HepG2 (cell line): ENCODE data around the gene IL32. TPM values are rescaled to one million over a fixed set of nuclear protein-coding genes. Genes with fewer than 3 reads are reported as not detected.

ENCODE experiments used
- FOXA3 ChIP-seq: IDR thresholded peaks from 2 replicates; pipeline ENCODE4 v1.6.1; 2016; ENCODE audit warnings: missing genetic modification reagents, missing compliant biosample characterization
- HNRNPK ChIP-seq: fragments of 200-400 bp; formaldehyde crosslinking; IDR thresholded peaks from 2 replicates; pipeline ENCODE4 v1.6.1; 2018; ENCODE audit warnings: low read length, low read depth, moderate library complexity, mild to moderate bottlenecking; ENCODE audit not compliant: poor library complexity, severe bottlenecking
- KDM4B ChIP-seq: sonication (generic); formaldehyde crosslinking; IDR thresholded peaks from 2 replicates; pipeline ENCODE4 v1.4.0; 2020; ENCODE audit warnings: missing genetic modification reagents
- LBX2 ChIP-seq: sonication (generic); formaldehyde crosslinking; IDR thresholded peaks from 2 replicates; pipeline ENCODE4 v1.5.0; 2020; ENCODE audit warnings: missing genetic modification reagents, mild to moderate bottlenecking, borderline replicate concordance
- MAFG ChIP-seq: sonication (generic); formaldehyde crosslinking; IDR thresholded peaks from 2 replicates; pipeline ENCODE4 v1.5.1; 2020; ENCODE audit warnings: mild to moderate bottlenecking, missing genetic modification reagents
- MIXL1 ChIP-seq: IDR thresholded peaks from 2 replicates; pipeline ENCODE4 v1.6.1; 2016
- RFXANK ChIP-seq: IDR thresholded peaks from 2 replicates; pipeline ENCODE4 v1.6.1; 2016
- SPEN ChIP-seq: sonication (generic); formaldehyde crosslinking; IDR thresholded peaks from 2 replicates; pipeline ENCODE4 v1.5.1; 2020; ENCODE audit warnings: low read depth, mild to moderate bottlenecking, missing genetic modification reagents
- TARDBP ChIP-seq: sonication (generic); formaldehyde crosslinking; IDR thresholded peaks from 2 replicates; pipeline ENCODE4 v1.8.0; 2022; ENCODE audit warnings: mild to moderate bottlenecking, missing genetic modification reagents
- XBP1 ChIP-seq: sonication (generic); formaldehyde crosslinking; IDR thresholded peaks from 2 replicates; pipeline ENCODE4 v1.5.0; 2020; ENCODE audit warnings: missing genetic modification reagents
- ZBTB21 ChIP-seq: sonication (generic); formaldehyde crosslinking; IDR thresholded peaks from 2 replicates; pipeline ENCODE4 v1.4.0; 2020; ENCODE audit warnings: missing genetic modification reagents
- ZNF263 ChIP-seq: sonication (generic); formaldehyde crosslinking; IDR thresholded peaks from 2 replicates; pipeline ENCODE4 v1.4.0; 2020; ENCODE audit warnings: missing genetic modification reagents
- ZNF556 ChIP-seq: sonication (generic); formaldehyde crosslinking; IDR thresholded peaks from 2 replicates; pipeline ENCODE4 v1.4.0; 2020; ENCODE audit warnings: mild to moderate bottlenecking, missing genetic modification reagents, borderline replicate concordance
- ZNF772 ChIP-seq: sonication (generic); formaldehyde crosslinking; IDR thresholded peaks from 2 replicates; pipeline ENCODE4 v1.5.0; 2020; ENCODE audit warnings: mild to moderate bottlenecking, missing genetic modification reagents
- polyA plus RNA-seq, 8 experiments: library from polyadenylated mRNA; depleted of rRNA in 3 of 8; stranded (reverse) in 7 of 8; unstranded in 1 of 8; fragments of >200 nt; fragmentation: Illumina TruSeq in 4 of 8; extraction: Trizol in 4 of 8; gene quantifications; 2 replicates each; pipeline versions ENCODE4 v1.2.1 to v1.2.3, GENCODE V29; 2011 to 2016; ENCODE audit warnings: low read depth in 4 of 8, missing spikeins in 1 of 8, mixed read lengths in 1 of 8; ENCODE audit not compliant: insufficient read depth in 1 of 8
- total RNA-seq, 5 experiments: library from RNA; depleted of rRNA; stranded (reverse); fragments of >200 nt; fragmentation: Illumina TruSeq; extraction: Trizol; gene quantifications; 2 replicates each; pipeline ENCODE4 v1.2.3, GENCODE V29; 2016; ENCODE audit warnings: low read depth in 1 of 5
- TF ChIP-seq, protein P1 (sequence below): sonication (generic); formaldehyde crosslinking; IDR thresholded peaks from 2 replicates; pipeline ENCODE4 v1.4.0; 2020; ENCODE audit warnings: mild to moderate bottlenecking, missing genetic modification reagents
- TF ChIP-seq, protein P2 (sequence below): fragments of 450-650 bp; IDR thresholded peaks from 2 replicates; pipeline ENCODE4 v1.6.1; 2016
- TF ChIP-seq, protein P3 (sequence below): sonication (generic); formaldehyde crosslinking; IDR thresholded peaks from 2 replicates; pipeline ENCODE4 v1.4.0; 2020; ENCODE audit warnings: mild to moderate bottlenecking, missing genetic modification reagents

The IL32 gene
- total and polyA plus RNA-seq, 2 of the 13 experiments (the other 11 are each of a cell fraction or from before 2014, with no cell fraction given), result 115 to 165 TPM

- TF ChIP-seq MAFG (CRISPR knock-in tag), result no peak
- TF ChIP-seq ZNF556 (CRISPR knock-in tag), result peak; percentile 87; the same call in 1 of the 2 replicates
- peak; percentile 74; the same call in 1 of the 2 replicates for TF ChIP-seq MIXL1
- TF ChIP-seq, protein P1, sequence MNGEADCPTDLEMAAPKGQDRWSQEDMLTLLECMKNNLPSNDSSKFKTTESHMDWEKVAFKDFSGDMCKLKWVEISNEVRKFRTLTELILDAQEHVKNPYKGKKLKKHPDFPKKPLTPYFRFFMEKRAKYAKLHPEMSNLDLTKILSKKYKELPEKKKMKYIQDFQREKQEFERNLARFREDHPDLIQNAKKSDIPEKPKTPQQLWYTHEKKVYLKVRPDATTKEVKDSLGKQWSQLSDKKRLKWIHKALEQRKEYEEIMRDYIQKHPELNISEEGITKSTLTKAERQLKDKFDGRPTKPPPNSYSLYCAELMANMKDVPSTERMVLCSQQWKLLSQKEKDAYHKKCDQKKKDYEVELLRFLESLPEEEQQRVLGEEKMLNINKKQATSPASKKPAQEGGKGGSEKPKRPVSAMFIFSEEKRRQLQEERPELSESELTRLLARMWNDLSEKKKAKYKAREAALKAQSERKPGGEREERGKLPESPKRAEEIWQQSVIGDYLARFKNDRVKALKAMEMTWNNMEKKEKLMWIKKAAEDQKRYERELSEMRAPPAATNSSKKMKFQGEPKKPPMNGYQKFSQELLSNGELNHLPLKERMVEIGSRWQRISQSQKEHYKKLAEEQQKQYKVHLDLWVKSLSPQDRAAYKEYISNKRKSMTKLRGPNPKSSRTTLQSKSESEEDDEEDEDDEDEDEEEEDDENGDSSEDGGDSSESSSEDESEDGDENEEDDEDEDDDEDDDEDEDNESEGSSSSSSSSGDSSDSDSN (CRISPR knock-in tag), result peak; percentile 83
- TF ChIP-seq KDM4B (CRISPR knock-in tag), result peak; percentile 49; the same call in 1 of the 2 replicates
- 0 out of 2 replicates have a peak, but pooled peaks have one; percentile 52 for TF ChIP-seq ZNF772 (CRISPR knock-in tag)
- TF ChIP-seq, protein P2, sequence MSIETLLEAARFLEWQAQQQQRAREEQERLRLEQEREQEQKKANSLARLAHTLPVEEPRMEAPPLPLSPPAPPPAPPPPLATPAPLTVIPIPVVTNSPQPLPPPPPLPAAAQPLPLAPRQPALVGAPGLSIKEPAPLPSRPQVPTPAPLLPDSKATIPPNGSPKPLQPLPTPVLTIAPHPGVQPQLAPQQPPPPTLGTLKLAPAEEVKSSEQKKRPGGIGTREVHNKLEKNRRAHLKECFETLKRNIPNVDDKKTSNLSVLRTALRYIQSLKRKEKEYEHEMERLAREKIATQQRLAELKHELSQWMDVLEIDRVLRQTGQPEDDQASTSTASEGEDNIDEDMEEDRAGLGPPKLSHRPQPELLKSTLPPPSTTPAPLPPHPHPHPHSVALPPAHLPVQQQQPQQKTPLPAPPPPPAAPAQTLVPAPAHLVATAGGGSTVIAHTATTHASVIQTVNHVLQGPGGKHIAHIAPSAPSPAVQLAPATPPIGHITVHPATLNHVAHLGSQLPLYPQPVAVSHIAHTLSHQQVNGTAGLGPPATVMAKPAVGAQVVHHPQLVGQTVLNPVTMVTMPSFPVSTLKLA, result no peak
- peak; percentile 73; the same call in 1 of the 2 replicates for TF ChIP-seq FOXA3
- TF ChIP-seq, protein P3, sequence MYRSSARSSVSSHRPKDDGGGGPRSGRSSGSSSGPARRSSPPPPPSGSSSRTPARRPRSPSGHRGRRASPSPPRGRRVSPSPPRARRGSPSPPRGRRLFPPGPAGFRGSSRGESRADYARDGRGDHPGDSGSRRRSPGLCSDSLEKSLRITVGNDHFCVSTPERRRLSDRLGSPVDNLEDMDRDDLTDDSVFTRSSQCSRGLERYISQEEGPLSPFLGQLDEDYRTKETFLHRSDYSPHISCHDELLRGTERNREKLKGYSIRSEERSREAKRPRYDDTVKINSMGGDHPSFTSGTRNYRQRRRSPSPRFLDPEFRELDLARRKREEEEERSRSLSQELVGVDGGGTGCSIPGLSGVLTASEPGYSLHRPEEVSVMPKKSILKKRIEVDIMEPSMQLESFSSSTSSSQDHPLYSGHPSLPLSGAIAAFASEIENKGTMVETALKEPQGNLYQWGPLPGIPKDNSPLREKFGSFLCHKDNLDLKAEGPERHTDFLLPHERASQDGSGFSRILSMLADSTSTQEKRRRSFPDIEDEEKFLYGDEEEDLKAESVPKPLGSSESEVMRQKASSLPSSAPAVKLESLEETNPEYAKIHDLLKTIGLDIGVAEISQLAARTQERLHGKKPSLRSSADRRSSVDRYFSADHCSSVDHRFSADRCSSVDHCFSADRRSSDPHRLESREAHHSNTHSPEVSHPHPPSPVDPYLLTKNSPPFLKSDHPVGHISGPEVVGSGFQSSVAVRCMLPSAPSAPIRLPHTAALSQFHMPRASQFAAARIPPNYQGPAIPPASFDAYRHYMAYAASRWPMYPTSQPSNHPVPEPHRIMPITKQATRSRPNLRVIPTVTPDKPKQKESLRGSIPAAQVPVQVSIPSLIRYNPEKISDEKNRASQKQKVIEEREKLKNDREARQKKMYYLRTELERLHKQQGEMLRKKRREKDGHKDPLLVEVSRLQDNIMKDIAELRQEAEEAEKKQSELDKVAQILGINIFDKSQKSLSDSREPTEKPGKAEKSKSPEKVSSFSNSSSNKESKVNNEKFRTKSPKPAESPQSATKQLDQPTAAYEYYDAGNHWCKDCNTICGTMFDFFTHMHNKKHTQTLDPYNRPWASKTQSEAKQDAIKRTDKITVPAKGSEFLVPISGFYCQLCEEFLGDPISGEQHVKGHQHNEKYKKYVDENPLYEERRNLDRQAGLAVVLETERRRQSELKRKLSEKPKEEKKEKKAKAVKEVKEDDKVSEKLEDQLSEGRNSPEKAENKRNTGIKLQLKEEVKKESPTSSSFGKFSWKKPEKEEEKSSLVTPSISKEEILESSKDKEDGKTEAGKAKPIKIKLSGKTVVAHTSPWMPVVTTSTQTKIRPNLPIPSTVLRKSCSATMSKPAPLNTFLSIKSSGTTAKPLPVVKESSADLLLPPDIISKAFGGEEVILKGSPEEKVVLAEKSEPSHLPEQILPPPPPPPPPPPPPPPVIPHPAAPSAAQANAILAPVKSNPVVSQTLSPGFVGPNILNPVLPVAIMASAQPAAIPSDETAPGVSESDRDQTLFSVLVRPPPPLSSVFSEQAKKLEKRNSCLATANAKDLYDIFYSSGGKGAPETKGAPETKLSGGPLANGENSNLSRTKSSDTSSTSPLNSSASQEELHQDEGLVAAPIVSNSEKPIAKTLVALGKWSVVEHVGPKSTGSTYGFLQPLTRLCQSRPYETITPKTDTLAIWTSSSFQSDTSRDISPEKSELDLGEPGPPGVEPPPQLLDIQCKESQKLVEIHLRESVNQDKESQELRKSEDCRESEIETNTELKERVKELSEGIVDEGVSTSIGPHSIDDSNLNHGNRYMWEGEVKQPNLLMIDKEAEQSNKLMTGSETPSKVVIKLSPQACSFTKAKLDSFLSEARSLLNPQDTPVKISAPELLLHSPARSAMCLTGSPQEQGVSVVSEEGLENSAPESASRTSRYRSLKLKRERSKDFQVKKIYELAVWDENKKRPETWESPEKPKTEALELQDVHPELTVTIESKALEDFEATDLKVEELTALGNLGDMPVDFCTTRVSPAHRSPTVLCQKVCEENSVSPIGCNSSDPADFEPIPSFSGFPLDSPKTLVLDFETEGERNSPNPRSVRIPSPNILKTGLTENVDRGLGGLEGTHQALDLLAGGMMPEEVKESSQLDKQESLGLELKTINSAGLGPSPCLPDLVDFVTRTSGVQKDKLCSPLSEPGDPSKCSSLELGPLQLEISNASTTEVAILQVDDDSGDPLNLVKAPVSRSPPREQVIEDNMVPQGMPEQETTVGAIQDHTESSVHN (CRISPR knock-in tag), result 0 out of 2 replicates have a peak, but pooled peaks have one; percentile 84
- no peak for TF ChIP-seq XBP1 (CRISPR knock-in tag)
- TF ChIP-seq SPEN (CRISPR knock-in tag), result peak; percentile 89
- TF ChIP-seq ZBTB21, result no peak
- TF ChIP-seq RFXANK (CRISPR knock-in tag), result no peak
- TF ChIP-seq ZNF263 (CRISPR knock-in tag), result no peak
- peak; percentile 64; the same call in 1 of the 2 replicates for TF ChIP-seq TARDBP (CRISPR knock-in tag)
- TF ChIP-seq LBX2 (CRISPR knock-in tag), result no peak
- TF ChIP-seq HNRNPK, result no peak
These were observed 46.8 kb downstream of the IL32 start, which contains the start of gene ZNF205 (continued) for GRCh38 chr16:3112058-3112880.
